HepG2 (cell line): ENCODE data around the gene GRID1.

Source experiments
- ARID2 ChIP-seq: sonication (generic); formaldehyde crosslinking; IDR thresholded peaks from 2 replicates; pipeline ENCODE4 v1.8.1; 2022; ENCODE audit warnings: mild to moderate bottlenecking, missing genetic modification reagents, borderline replicate concordance
- ATF7 ChIP-seq, 2 experiments: fragments of 450-650 bp in 1 of 2; sonication (generic) in 1 of 2; formaldehyde crosslinking in 1 of 2; IDR thresholded peaks; 2 replicates each; pipeline versions ENCODE4 v1.4.0 to v1.6.1; 2016 to 2020; ENCODE audit warnings: antibody characterized with exemption in 1 of 2, mild to moderate bottlenecking in 1 of 2, missing genetic modification reagents in 1 of 2
- CTCF ChIP-seq: sonication (generic); formaldehyde crosslinking; IDR thresholded peaks from 2 replicates; pipeline ENCODE4 v1.5.0; 2020; ENCODE audit warnings: mild to moderate bottlenecking, missing genetic modification reagents, moderate library complexity
- FOXP4 ChIP-seq: sonication (generic); formaldehyde crosslinking; IDR thresholded peaks from 2 replicates; pipeline ENCODE4 v1.4.0; 2020; ENCODE audit warnings: missing genetic modification reagents
- MYC ChIP-seq: sonication (generic); formaldehyde crosslinking; IDR thresholded peaks from 2 replicates; pipeline ENCODE4 v1.9.0; 2021; ENCODE audit warnings: missing genetic modification reagents, borderline replicate concordance
- RBAK ChIP-seq: sonication (generic); formaldehyde crosslinking; IDR thresholded peaks from 2 replicates; pipeline ENCODE4 v1.5.1; 2020; ENCODE audit warnings: mild to moderate bottlenecking, missing genetic modification reagents
- SIN3B ChIP-seq: fragments of 150-350 bp; IDR thresholded peaks from 2 replicates; pipeline ENCODE4 v1.6.1; 2014; ENCODE audit warnings: low read length
- SKI ChIP-seq: fragments of 450-650 bp; IDR thresholded peaks from one replicate; pipeline ENCODE4 v1.6.1; 2018; ENCODE audit warnings: mild to moderate bottlenecking; ENCODE audit not compliant: partially characterized antibody
- ZNF558 ChIP-seq: sonication (generic); formaldehyde crosslinking; IDR thresholded peaks from 2 replicates; pipeline ENCODE4 v1.9.0; 2022; ENCODE audit warnings: mild to moderate bottlenecking, missing genetic modification reagents, borderline replicate concordance
- ZNF713 ChIP-seq: sonication (generic); formaldehyde crosslinking; IDR thresholded peaks from 2 replicates; pipeline ENCODE4 v1.4.0; 2020; ENCODE audit warnings: mild to moderate bottlenecking, missing genetic modification reagents
- TF ChIP-seq, protein P1 (sequence below): sonication (generic); formaldehyde crosslinking; IDR thresholded peaks from 2 replicates; pipeline ENCODE4 v1.4.0; 2020; ENCODE audit warnings: missing genetic modification reagents
- TF ChIP-seq, protein P2 (sequence below): sonication (generic); formaldehyde crosslinking; conservative IDR thresholded peaks from 2 replicates; pipeline ENCODE4 v1.8.1; 2023; ENCODE audit warnings: missing genetic modification reagents
- TF ChIP-seq, protein P3 (sequence below): sonication (generic); formaldehyde crosslinking; IDR thresholded peaks from 2 replicates; pipeline ENCODE4 v1.5.0; 2020; ENCODE audit warnings: missing genetic modification reagents

DNA sequence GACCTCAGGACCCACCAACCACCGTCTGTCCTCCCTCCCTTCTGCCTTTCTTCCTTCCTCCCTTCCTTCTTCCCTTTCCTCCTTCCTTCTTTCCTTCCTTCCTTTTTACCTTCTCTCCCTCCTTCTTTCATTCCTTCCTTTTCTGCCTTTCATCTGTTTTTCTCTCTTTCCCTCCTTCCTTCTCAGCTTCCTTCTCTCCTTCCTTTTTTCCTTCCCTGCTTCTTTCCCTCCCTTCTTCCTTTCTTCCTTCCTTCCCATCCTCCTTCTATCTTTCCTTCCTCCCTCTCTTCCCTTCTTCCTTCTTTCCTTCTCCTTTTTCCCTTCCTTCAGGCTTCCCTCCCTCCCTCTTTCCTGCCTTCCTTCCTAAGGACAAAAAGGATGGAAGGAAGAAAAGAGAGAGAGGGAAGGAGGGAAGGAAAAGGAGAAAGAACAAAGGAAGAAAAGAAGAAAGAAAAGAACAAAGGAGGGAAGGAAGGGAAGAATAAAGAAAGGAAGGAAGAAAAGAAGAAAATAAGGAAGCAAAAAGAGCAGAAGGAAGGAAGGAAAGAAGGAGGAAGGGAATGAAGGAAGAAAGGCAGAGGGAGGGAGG lies 405.0 kb downstream of the GRID1 start:
- TF ChIP-seq, protein P1, sequence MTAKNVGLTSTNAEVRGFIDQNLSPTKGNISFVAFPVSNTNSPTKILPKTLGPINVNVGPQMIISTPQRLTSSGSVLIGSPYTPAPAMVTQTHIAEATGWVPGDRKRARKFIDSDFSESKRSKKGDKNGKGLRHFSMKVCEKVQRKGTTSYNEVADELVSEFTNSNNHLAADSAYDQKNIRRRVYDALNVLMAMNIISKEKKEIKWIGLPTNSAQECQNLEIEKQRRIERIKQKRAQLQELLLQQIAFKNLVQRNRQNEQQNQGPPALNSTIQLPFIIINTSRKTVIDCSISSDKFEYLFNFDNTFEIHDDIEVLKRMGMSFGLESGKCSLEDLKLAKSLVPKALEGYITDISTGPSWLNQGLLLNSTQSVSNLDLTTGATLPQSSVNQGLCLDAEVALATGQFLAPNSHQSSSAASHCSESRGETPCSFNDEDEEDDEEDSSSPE (CRISPR knock-in tag) = no peak
- TF ChIP-seq ZNF558 (CRISPR knock-in tag) (no peak), RBAK (CRISPR knock-in tag) (no peak), CTCF (CRISPR knock-in tag) (no peak), ARID2 (CRISPR knock-in tag) (no peak), SIN3B (no peak), ZNF713 (CRISPR knock-in tag) (no peak), FOXP4 (no peak), MYC (CRISPR knock-in tag) (no peak), ATF7 (IDR thresholded peaks at IDR 0.05) (no peak), ATF7 (CRISPR knock-in tag; IDR thresholded peaks at IDR 0.05) (no peak), SKI (no peak)
- TF ChIP-seq, protein P2, sequence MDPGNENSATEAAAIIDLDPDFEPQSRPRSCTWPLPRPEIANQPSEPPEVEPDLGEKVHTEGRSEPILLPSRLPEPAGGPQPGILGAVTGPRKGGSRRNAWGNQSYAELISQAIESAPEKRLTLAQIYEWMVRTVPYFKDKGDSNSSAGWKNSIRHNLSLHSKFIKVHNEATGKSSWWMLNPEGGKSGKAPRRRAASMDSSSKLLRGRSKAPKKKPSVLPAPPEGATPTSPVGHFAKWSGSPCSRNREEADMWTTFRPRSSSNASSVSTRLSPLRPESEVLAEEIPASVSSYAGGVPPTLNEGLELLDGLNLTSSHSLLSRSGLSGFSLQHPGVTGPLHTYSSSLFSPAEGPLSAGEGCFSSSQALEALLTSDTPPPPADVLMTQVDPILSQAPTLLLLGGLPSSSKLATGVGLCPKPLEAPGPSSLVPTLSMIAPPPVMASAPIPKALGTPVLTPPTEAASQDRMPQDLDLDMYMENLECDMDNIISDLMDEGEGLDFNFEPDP (CRISPR knock-in tag) = no peak
- TF ChIP-seq, protein P3, sequence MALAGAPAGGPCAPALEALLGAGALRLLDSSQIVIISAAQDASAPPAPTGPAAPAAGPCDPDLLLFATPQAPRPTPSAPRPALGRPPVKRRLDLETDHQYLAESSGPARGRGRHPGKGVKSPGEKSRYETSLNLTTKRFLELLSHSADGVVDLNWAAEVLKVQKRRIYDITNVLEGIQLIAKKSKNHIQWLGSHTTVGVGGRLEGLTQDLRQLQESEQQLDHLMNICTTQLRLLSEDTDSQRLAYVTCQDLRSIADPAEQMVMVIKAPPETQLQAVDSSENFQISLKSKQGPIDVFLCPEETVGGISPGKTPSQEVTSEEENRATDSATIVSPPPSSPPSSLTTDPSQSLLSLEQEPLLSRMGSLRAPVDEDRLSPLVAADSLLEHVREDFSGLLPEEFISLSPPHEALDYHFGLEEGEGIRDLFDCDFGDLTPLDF = no peak
